ENCODE measurements around the gene GPR21.

The GPR21 gene, protein sequence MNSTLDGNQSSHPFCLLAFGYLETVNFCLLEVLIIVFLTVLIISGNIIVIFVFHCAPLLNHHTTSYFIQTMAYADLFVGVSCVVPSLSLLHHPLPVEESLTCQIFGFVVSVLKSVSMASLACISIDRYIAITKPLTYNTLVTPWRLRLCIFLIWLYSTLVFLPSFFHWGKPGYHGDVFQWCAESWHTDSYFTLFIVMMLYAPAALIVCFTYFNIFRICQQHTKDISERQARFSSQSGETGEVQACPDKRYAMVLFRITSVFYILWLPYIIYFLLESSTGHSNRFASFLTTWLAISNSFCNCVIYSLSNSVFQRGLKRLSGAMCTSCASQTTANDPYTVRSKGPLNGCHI

DNA sequence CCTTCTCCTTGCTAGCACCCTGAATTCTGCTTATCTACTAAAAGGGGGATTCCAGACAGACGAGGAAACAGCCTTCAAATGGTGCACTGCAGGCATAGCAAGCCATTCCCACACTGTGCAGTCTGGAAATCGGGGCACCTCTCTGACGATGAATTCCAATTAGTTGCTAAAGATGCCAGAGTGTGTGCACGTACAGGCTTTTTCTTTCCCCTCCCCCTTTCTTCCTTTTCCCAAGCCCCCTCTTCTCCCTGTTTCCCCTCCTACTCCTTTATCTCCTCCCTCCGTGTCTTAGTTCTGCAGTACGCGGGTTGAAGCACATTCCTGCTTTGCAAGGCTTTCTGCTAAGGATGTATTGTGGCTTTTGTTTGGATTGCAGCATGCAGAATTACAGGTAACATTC is at the start of gene GPR21:
Gene GPR21, plus strand, starts transcription at position 316 of the 400 bp plus-strand sequence. CDS start 900 bp downstream, outside the sequence.
- in situ Hi-C loops (cut with HindIII; ENCODE audit: low sequenced_read_pairs): no loop called here

DNA sequence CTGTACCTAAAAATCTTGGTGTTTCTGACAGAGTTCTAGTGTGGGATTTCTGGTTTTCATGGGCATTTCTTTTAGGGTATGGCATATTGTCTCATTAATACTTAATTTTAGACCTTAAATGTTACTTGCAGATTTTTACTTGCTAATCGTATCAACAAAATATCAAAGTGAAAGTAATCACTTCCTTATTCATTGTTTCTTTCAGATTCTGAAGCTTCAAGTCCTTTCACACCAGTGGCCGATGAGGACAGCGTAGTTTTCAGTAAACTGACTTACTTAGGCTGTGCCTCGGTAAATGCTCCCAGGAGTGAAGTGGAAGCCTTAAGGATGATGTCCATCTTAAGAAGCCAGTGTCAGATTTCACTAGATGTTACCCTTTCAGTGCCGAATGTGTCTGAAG is 47.5 kb upstream of the GPR21 start:
- in situ Hi-C loops (cut with HindIII; ENCODE audit: low sequenced_read_pairs): no loop called here

DNA sequence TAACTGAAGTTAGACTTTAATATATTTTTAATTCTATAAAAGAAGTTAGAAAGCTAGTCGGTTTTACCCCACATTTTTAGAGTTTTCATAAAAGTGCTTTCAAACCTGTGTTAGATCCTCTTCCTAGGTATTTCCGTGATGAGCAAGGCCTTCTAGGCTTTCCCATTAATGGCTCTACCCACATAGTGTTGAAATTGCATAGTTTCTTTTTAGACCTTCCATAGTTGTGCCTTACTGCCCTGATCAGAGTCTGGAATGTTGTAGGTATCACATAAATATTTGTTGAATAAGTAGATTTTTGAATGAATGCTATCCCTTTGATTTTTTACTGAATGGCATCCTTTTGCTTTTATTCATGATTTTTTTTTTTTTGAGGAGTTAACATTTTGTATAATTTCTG is 45.3 kb upstream of the GPR21 start:
- in situ Hi-C loops (cut with HindIII; ENCODE audit: low sequenced_read_pairs): no loop called here

DNA sequence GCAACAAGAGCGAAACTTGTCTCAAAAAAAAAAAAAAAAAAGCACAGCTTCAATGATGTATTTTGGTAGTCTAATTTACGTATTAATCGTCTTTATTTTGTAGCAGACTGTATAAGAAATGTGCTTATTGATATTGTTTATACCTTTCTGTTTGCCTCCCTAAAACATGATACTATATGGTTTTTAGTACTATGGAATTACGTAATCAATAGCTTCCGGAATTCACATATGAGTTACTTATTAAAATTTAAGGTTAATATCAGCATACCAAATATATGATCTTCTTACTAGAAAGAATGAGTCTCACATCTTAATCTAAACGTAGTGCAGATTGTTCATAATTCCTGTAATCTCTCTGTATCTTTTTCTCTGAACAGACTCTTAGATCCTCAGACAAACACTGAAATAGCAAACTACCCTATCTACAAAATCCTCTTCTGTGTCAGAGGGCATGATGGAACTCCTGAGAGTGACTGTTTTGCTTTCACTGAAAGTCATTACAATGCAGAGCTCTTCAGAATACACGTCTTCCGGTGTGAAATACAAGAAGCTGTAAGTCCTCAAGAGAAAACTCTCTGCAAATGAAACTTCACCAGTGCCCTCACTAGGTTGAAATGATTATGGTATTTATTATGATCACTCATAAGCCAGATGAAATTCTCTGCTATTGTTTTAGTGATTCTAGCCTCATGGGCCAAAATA is 44.4 kb upstream of the GPR21 start:
- in situ Hi-C loops (cut with HindIII; ENCODE audit: low sequenced_read_pairs): no loop called here

DNA sequence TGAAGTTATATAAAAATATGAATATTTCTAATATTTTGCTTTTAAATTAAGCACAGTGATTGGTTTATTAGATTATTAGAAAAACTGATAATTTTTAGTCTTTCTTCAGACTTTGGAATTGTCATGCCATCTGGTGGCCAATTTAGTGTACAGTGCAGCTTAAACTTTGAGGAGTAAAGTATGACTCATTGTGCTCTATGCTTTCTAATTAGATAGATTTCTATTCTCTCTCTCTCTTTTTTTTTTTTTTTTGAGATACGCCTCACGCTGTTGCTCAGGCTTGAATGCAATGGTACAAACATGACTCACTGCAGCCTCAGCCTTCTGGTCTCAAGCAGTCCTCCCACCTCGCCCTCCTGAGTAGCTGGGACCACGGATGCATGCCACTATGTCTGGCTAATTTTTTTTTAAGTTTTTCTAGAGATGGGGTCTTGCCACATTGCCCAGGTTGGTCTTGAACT is 42.1 kb upstream of the GPR21 start:
- in situ Hi-C loops (cut with HindIII; ENCODE audit: low sequenced_read_pairs): no loop called here

DNA sequence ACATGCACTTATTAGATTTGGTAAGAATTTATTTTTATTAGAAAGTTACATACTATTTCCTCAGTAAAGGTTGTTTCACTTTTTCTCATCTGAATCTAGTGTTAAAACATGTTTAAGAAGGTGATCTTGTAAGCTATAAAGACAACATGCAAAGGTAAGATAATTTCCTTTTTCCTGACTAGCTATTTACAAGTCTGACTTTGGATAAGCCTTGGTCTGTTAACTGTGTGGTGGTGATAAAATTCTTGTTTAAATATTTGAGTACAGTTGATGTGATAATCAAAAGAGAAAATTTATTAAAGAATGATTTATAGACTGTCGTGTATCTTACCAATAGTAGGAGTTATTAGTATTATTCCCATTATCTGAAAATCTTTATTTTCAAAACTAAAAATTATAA is 36.9 kb upstream of the GPR21 start:
- in situ Hi-C loops (cut with HindIII; ENCODE audit: low sequenced_read_pairs): no loop called here

DNA sequence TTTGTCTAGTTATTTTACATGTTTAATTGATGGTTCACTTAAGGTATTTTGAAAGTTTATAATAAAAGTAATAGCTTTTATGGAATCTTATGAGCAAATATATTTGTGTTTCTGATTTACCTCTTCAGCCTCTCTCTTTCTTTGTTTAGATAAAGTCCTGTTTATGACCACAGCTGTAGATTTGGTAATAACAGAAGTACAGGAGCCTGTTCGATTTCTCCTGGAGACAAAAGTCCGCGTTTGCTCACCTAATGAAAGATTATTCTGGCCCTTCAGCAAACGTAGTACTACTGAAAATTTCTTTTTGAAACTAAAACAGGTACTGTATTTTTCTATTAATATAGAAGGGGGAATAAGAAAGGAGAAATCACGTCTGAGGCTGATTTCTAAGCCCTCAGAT is 35.0 kb upstream of the GPR21 start:
- in situ Hi-C loops (cut with HindIII; ENCODE audit: low sequenced_read_pairs): no loop called here

DNA sequence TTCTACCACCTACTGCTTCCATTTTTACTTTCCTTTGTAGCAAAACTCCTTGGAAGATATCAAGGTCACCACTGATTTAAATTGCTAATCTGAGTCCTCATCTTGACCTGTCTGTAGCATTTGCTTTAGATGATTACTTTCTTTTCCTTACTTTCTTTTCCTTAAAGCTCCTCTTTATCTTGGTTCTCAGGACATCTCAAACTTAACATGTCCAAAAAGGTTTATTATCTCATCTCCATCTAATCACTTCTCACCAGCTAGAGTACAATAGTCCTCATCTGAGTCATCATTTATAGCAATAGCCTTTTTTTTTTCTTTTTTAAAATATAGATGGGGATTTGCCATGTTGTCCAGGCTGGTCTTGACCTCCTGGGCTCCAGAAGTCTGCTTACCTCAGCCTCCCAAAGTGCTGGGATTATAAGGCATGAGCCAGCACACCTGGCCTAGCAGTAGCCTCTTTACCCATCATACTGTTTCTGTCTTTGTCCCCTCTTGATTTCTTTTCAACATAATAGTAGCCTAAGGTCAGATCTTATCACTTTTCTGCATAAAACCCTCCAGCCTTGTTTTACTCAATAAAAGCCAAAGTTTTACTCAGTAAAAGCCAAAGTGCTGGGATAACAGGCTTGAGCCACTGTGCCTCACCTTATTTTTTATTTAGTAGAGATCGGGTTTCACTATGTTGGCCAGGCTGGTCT is 32.9 kb upstream of the GPR21 start:
- in situ Hi-C loops (cut with HindIII; ENCODE audit: low sequenced_read_pairs): no loop called here

DNA sequence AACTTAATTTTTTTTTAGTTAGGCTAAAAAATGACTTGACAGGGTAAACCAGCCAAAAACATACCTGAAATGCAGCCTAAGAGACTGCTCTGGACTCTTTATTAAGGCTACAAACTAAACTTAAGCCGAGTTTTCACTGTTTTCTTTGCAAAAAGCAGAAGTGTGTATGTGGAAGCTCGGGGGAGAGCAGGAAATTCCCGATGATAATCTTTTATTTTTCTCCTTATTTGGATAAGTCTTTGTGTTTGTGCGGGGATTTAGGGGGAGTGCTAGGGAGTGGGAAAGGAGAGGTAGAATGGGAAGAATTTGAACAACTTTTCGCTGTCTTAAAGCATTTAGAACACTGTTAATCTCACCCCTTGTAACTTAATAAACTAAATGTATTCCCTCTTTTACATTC is 30.7 kb upstream of the GPR21 start:
- in situ Hi-C loops (cut with HindIII; ENCODE audit: low sequenced_read_pairs): no loop called here

DNA sequence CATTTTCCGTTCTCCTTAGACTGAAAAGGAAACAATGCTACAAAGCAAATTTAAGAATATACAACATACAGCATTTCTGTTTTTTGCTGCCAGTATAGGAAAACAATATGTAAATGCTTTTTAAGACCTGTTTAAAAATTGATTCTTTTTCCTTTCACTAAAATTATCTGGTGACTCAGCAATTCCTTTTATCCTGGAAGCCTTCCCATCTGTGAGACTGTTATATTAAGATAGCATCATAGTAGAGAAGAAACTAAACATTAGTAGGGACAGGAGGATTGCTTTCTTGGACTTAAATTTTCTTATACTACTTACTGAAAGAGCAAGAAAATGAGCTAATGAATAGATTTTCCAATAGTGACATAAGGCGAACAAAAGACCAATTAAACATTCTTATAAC is 30.0 kb upstream of the GPR21 start:
- in situ Hi-C loops (cut with HindIII; ENCODE audit: low sequenced_read_pairs): no loop called here

DNA sequence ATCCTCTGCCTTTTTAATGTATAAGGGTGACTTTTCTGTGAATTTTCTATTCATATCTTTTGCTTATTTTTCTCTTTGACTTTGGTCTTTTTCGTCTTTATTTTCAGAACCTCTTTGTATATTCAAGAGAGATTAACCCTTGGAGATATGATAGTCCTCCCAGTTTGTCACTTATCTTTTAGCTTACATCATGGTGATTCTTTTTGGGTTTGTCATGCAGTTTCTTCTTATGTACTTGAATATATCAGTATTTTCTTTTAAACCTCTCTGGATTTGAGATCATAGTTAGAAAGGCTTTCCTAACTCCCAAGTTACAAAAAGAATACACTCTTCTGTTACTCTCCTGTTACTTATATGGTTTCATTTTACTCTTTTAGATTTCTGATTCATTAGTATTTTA is 27.5 kb upstream of the GPR21 start:
- in situ Hi-C loops (cut with HindIII; ENCODE audit: low sequenced_read_pairs): no loop called here

DNA sequence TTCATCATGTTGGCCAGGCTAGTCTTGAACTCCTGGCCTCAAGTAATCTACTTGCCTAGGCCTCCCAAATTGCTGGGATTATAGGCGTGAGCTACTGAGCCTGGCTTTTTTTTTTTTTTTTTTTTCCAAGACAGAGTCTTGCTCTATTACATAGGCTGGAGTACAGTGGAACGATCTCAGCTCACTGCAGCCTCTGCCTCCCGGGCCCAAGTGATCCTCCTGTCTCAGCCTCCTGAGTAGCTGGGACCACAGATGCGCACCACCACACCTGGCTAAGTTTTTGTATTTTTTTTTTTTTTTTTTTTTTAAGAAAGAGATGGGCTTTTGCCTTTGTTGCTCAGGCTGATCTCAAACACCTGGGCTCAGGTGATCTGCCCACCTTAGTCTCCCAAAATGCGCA is 26.2 kb upstream of the GPR21 start:
- in situ Hi-C loops (cut with HindIII; ENCODE audit: low sequenced_read_pairs): no loop called here

DNA sequence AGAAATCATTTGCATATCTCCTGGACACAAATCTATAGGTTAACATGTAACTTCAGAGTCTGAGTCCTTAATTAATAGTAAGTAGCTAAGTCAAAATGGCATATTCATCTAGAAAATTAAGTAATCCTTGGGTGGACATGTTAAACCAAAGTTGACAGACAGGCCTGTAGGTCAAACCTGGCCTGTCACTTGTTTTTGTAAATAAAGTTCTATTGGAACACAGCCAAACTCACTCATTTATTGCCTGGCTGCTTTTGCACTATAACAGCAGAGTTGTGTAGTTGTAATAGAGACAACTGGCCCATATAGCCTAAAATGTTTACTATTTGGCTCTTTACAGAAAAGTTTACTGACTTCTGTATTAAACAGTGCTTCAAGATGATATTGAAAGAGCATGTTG is 24.6 kb upstream of the GPR21 start:
- in situ Hi-C loops (cut with HindIII; ENCODE audit: low sequenced_read_pairs): no loop called here

DNA sequence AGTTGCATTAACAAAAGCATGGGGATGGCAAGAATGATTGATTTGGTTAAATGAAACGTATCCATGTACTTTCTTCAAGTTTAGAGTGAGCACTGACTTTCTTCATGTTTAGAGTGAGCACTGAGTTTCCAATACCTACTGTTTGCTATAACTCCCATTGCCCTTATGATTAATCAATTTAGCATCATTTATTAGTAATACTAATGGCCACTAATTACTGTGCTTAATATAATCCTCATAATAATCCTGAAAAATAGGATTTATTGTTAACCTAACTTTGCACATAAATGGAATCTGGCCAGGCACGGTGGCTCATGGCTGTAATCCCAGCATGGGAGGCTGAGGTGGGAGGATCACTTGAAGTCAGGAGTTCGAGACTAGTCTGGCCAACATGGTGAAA is 22.1 kb upstream of the GPR21 start:
- in situ Hi-C loops (cut with HindIII; ENCODE audit: low sequenced_read_pairs): no loop called here

DNA sequence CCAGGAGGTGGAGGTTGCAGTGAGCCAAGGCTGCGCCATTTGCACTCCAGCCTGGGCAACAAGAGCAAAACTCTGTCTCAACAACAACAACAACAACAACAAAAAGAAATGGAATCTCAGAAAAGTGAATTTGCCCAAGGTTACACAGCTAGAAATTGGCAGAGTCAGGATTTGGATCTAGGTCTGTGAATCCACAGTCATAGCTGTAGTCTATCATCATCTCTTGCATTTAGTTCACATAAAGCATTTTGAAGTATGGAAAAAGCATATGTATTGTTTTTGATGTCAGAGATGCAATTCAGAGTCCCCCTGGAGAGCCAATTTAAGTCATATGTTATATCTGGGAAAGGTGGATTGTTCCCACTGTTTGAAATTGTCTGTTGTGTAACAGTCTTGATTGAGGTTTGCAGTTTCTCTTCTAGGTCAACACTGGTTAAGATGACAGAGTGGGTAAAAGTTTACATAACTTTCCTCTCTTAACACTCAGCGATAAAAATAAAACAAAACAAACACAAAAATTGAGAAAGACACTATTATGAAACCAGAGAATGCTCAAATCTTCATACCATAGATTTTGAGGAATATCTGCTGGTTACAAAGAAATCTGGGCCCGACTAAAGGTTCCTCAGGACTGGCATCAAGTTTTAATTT is 21.5 kb upstream of the GPR21 start:
- in situ Hi-C loops (cut with HindIII; ENCODE audit: low sequenced_read_pairs): no loop called here

DNA sequence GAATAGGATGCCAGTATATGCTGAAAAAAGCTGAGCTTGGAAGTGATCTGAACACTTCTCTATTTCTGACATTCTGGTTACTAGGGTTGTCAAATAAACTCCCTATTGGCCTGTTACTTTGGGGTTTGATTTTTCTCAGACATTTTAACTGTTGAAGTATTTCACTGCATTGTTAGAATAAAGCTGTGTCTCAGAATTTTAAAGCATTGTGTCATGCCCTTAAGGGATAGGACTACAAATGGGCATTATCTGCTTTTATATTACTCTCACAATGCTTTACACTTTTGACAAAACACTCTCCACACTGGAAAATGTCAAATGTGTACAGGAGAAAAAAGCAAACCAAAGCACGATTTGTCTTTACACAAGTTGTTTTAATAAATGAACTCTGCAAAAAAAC is 16.8 kb upstream of the GPR21 start:
- in situ Hi-C loops (cut with HindIII; ENCODE audit: low sequenced_read_pairs): no loop called here

DNA sequence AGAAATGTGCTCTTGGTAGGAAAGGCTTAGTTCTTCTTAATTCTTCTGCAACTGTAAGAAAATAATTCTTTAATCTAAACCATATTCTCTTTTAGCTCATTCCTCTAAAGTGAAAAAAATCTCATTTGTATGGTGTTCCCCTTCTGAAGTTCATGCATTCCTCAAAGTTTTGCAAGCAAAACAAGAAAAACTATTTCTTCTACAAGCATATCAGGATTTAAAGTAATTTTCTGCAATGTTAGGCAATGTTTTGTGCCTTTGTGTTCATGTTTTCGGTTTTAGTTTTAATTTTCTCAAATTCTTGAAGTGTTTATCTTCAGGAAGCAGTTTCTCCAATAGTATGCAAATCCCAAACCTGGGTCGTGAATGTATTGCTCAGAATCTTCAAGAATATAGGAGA is 12.7 kb upstream of the GPR21 start:
- in situ Hi-C loops (cut with HindIII; ENCODE audit: low sequenced_read_pairs): no loop called here

DNA sequence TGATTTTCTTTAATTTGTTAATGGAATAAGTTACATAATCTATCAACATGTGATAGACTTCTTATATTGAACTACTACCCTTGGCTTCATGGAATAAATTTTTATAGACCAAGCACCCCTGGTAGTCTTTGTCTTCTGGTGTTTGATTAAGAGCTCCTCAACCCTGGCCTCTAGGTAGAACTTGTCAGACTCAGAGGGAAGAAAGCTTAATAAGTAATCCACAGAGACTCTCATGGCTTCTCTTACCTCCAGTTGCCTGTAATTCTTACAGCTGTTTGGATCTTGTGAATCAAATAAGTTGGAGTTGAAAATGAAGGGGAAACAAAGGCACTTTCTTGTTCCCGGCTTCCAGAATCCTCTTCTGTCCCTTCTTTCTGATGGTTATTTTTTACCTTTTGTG is 7.0 kb upstream of the GPR21 start:
- in situ Hi-C loops (cut with HindIII; ENCODE audit: low sequenced_read_pairs): no loop called here

DNA sequence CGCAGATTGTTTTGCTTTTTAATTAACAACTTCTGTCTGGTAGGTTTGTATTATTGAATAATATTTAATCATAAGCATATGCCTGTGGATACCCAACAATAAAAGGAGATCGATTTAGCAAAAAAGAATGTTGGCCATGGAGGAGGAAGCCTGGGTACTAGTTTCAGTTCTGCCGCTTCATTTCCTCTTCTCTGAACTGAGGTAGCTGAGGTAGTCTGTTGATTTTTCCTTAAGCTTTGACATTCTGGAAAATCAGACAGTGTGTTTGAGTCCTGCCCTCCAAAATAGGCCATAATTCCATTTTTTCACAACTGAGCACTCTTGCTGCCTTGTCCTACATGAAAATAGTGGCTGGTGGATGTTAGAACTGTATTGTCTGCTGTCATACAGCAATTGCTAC is 6.0 kb upstream of the GPR21 start:
- in situ Hi-C loops (cut with HindIII; ENCODE audit: low sequenced_read_pairs): no loop called here

DNA sequence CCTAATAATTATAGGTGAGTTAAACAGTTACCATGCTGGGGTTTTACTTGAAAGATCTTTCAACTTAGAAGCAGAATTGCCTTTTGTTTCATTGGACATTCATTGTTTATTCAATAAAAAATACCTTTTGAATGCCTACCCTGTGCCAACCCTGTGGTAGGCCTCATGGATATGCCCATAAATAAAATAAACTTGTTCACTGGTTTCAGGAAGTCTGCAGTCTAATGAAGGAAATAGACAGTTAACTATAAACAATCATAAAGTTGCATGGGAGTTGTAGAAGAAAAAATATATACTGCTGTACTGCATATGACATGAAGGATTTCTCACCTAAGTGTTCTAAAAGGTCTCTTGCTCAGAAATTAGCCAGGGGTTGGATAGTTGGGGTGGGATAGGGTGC is 5.3 kb upstream of the GPR21 start:
- in situ Hi-C loops (cut with HindIII; ENCODE audit: low sequenced_read_pairs): no loop called here

DNA sequence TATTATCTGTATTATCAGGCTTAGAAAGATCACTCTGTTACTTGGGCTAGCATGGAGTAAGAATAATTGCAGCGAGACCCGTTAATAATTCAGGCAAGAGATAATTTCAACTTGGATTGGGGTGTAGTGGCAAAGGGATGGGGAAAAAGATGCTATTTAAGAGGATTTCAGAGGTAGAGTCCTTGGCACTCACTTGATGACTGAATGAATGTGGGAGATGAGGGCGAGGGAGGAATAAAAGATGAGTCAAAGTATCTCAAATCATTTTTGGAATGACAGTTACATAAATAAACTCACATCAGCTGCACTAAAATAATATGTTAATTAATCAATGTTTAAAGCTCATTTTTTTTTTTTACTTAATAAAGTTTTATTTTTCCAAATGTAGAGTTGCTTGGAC is 4.5 kb upstream of the GPR21 start:
- in situ Hi-C loops (cut with HindIII; ENCODE audit: low sequenced_read_pairs): no loop called here

All from DLD1 (cell line).